ENCODE data around the gene CARD9. TPM values are rescaled to one million over a fixed set of nuclear protein-coding genes. Genes with fewer than 3 reads are reported as not detected.

CARD9 gene
- total RNA-seq, 3 donors from 2014 or later (not counting 1 experiment from before 2014, with no cell fraction given): 1.6 to 4.2 (median 4.0) TPM

DNA sequence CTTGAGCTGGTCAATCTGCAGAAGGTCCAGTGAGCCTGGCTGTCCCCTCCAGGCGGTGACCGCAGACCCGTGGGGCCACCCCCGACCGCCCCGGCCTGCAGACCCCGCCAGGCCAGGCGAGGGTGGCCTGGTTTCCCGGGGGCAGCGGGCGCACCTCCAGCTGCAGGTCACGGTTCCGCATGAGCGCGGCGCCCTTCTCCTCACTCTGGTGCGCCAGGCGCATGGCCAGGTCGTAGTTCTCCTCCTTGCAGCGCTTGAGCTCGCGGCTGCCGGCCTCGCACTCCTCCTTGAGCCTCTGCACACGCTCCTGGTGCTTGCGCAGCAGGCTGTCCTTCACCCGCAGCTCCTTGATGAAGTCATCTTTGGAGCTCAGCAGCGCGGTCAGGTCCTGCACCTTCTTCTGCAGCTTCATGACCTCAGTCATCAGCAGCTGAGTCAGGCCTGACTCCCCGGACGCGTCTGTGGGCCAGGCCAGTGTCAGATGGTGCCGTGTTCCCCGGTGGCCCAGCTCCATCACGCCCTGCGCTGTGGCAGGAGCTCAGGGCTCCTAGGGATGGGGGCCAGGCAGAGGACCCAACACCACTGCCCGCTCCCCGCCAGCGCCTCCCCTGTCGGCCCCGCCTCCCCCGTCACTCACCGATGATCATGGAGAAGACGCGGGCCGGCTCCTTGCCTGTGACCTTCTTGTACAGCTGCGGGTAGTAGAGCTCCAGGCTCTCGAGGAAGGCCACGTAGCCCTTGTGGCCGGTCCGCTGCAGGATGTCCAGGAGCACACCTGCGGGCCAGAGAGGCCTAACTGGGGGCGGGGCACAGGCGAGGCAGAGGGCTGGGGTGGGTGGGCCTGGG lies 2.6 kb downstream of the CARD9 start:
- H3K36me3 ChIP-seq (ENCODE audit: control insufficient read depth, insufficient read depth, low read length): no peaks in the 10 kb centered on the region
- H3K4me1 ChIP-seq (ENCODE audit: control insufficient read depth, insufficient read depth, low read length): peaks cover 24% of the 10 kb centered on the region
- no peaks in the 10 kb centered on the region for H3K36me3 Mint-ChIP-seq
- no peak overlapping the region for H3K27ac ChIP-seq (ENCODE audit: low read length)
- H3K27ac Mint-ChIP-seq: no peak overlapping the region
- WGBS (ENCODE audit: insufficient coverage): 95% methylated on average over 54 of the region's 54 CpGs
- ATAC-seq: no peak
- intact Hi-C loops (cut with micrococcal nuclease): no loop called here
- no peak for DNase-seq
- no peaks in the 10 kb centered on the region for H3K9me3 ChIP-seq (ENCODE audit: control insufficient read depth, insufficient read depth, low read length)
- no peaks in the 10 kb centered on the region for H3K9me3 Mint-ChIP-seq
- H3K27me3 Mint-ChIP-seq (ENCODE audit: low read depth in 2 of 2): no peaks in the 10 kb centered on the region
- no peak overlapping the region for H3K4me3 Mint-ChIP-seq
- no peak overlapping the region for H3K4me3 ChIP-seq (ENCODE audit: low read length)
- H3K27me3 ChIP-seq (ENCODE audit: control insufficient read depth, insufficient read depth, low read length): peaks cover 3% of the 10 kb centered on the region
- no peak for TF ChIP-seq CTCF (IDR thresholded peaks at IDR 0.05)
- H3K4me1 Mint-ChIP-seq: no peaks in the 10 kb centered on the region

- Mint-ChIP-seq H3K36me3 (no peaks in the 10 kb centered on the region), H3K4me1 (no peaks in the 10 kb centered on the region), H3K4me3 (no peak overlapping the region), H3K9me3 (no peaks in the 10 kb centered on the region), H3K27ac (no peak overlapping the region), H3K27me3 (ENCODE audit: low read depth in 2 of 2) (no peaks in the 10 kb centered on the region)
- no peak for TF ChIP-seq CTCF (IDR thresholded peaks at IDR 0.05)
- ATAC-seq: no peak
- Histone ChIP-seq H3K9me3 (ENCODE audit: control insufficient read depth, insufficient read depth, low read length) (no peaks in the 10 kb centered on the region), H3K4me3 (ENCODE audit: low read length) (no peak overlapping the region), H3K27ac (ENCODE audit: low read length) (no peak overlapping the region), H3K27me3 (ENCODE audit: control insufficient read depth, insufficient read depth, low read length) (peaks cover 3% of the 10 kb centered on the region), H3K4me1 (ENCODE audit: control insufficient read depth, insufficient read depth, low read length) (peaks cover 29% of the 10 kb centered on the region), H3K36me3 (ENCODE audit: control insufficient read depth, insufficient read depth, low read length) (no peaks in the 10 kb centered on the region)
- 96% methylated on average over 19 of the region's 19 CpGs for WGBS (ENCODE audit: insufficient coverage)
- intact Hi-C loops (cut with micrococcal nuclease): no loop called here
- no peak for DNase-seq
Measured at GRCh38 chr9:136370037-136370436, 3.4 kb downstream of the CARD9 start.

DNA sequence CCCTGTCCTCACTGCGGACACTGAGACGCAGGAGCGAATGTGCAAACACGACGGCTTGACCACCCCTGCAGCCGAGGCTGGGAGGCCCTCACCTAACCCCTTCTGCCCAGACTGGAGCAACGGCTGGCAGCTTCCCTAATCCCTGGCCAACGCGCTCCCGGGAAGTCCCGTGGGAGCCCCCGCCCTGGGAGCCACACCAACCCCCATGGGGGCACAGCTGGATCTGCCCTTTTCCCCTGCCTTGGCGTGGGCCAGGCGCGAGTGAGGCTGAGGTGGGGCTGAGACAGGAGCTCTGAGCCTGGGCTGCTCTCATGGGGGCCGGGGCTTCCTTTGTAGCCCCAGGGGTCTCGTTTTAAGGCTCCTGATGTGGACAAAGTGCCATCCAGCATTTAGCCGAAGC lies 5.3 kb downstream of the CARD9 start:
- intact Hi-C loops (cut with micrococcal nuclease): loop anchor here (10.0 kb wide), 1 partner anchor 53 kb away; no protein-coding TSS in a partner anchor
- ATAC-seq (no peak), DNase-seq (no peak)
- Mint-ChIP-seq H3K9me3 (no peaks in the 10 kb centered on the region), H3K27ac (no peak overlapping the region), H3K4me1 (no peaks in the 10 kb centered on the region), H3K4me3 (no peak overlapping the region), H3K27me3 (ENCODE audit: low read depth in 2 of 2) (no peaks in the 10 kb centered on the region), H3K36me3 (no peaks in the 10 kb centered on the region)
- Histone ChIP-seq H3K27me3 (ENCODE audit: control insufficient read depth, insufficient read depth, low read length) (peaks cover 3% of the 10 kb centered on the region), H3K36me3 (ENCODE audit: control insufficient read depth, insufficient read depth, low read length) (no peaks in the 10 kb centered on the region), H3K4me3 (ENCODE audit: low read length) (no peak overlapping the region), H3K4me1 (ENCODE audit: control insufficient read depth, insufficient read depth, low read length) (peaks cover 34% of the 10 kb centered on the region), H3K27ac (ENCODE audit: low read length) (no peak overlapping the region), H3K9me3 (ENCODE audit: control insufficient read depth, insufficient read depth, low read length) (no peaks in the 10 kb centered on the region)
- WGBS (ENCODE audit: insufficient coverage): 88% methylated on average over 18 of the region's 18 CpGs
- TF ChIP-seq CTCF (IDR thresholded peaks at IDR 0.05): no peak
